Ectodermal cell (in vitro differentiated cells): Measurements from ENCODE around the gene RFFL.
"Not testable (repeated sequence)": the region's sequence is repeated elsewhere in the genome, so short reads cannot be mapped to it uniquely, and the experiment has no call there.

Experiments
- H3K27ac ChIP-seq: 2 replicates; pipeline ENCODE4 v1.7.0; 2013; ENCODE audit warnings: mild to moderate bottlenecking, low read depth, low read length; ENCODE audit not compliant: insufficient read depth, poor library complexity, severe bottlenecking
- H3K27me3 ChIP-seq: 2 replicates; pipeline ENCODE4 v1.7.0; 2013; ENCODE audit warnings: mild to moderate bottlenecking, low read length; ENCODE audit not compliant: insufficient read depth, control insufficient read depth, poor library complexity, severe bottlenecking
- H3K36me3 ChIP-seq: one replicate; pipeline ENCODE4 v1.7.0; 2013; ENCODE audit warnings: low read length; ENCODE audit not compliant: control insufficient read depth, insufficient read depth
- H3K4me1 ChIP-seq: one replicate; pipeline ENCODE4 v1.7.0; 2013; ENCODE audit warnings: low read length; ENCODE audit not compliant: control insufficient read depth, insufficient read depth
- H3K4me3 ChIP-seq: 2 replicates; pipeline ENCODE4 v1.7.0; 2013; ENCODE audit warnings: low read depth, low read length, control low read depth; ENCODE audit not compliant: insufficient read depth
- H3K9me3 ChIP-seq: 2 replicates; pipeline ENCODE4 v1.7.0; 2013; ENCODE audit warnings: mild to moderate bottlenecking, low read length, moderate library complexity; ENCODE audit not compliant: control insufficient read depth
- WGBS, 2 experiments: methylation state at CpG; one replicate each; pipeline ENCODE4 v1.1.7; 2013; ENCODE audit warnings: missing lambda C conversion rate in 2 of 2; 5-methylcytosine and 5-hydroxymethylcytosine counted together

RFFL gene

GRCh38 chr17:35051183-35051578 lies 12.3 kb downstream of the RFFL start:
- no peaks in the 10 kb centered on the region for H3K9me3 ChIP-seq
- H3K4me3 ChIP-seq, result no peak overlapping the region
- WGBS, 2 experiments, result 86 to 88% methylated on average over 2 of the region's 2 CpGs
- peaks cover 4% of the 10 kb centered on the region for H3K4me1 ChIP-seq
- H3K36me3 ChIP-seq, result no peaks in the 10 kb centered on the region
- H3K27me3 ChIP-seq, result no peaks in the 10 kb centered on the region
- no peak overlapping the region for H3K27ac ChIP-seq

GRCh38 chr17:35050170-35050569 lies 13.3 kb downstream of the RFFL start:
- Histone ChIP-seq H3K4me1 (peaks cover 4% of the 10 kb centered on the region), H3K4me3 (no peak overlapping the region), H3K27ac (no peak overlapping the region), H3K27me3 (no peaks in the 10 kb centered on the region), H3K9me3 (no peaks in the 10 kb centered on the region), H3K36me3 (no peaks in the 10 kb centered on the region)
- 91 to 93% methylated on average over 2 of the region's 2 CpGs for WGBS, 2 experiments

GRCh38 chr17:35048685-35049379 lies 14.7 kb downstream of the RFFL start:
- H3K27me3 ChIP-seq, result no peaks in the 10 kb centered on the region
- H3K27ac ChIP-seq, result no peak overlapping the region
- no peak overlapping the region for H3K4me3 ChIP-seq
- no peaks in the 10 kb centered on the region for H3K36me3 ChIP-seq
- peaks cover 4% of the 10 kb centered on the region for H3K4me1 ChIP-seq
- no peaks in the 10 kb centered on the region for H3K9me3 ChIP-seq
- 85 to 93% methylated on average over 3 of the region's 3 CpGs for WGBS, 2 experiments

- Histone ChIP-seq H3K9me3 (no peaks in the 10 kb centered on the region), H3K4me1 (peaks cover 4% of the 10 kb centered on the region), H3K36me3 (no peaks in the 10 kb centered on the region), H3K27ac (no peak overlapping the region), H3K4me3 (no peak overlapping the region), H3K27me3 (no peaks in the 10 kb centered on the region)
- WGBS, 2 experiments, result 79 to 86% methylated on average over 5 of the region's 5 CpGs
These were observed 16.7 kb downstream of the RFFL start for GRCh38 chr17:35046740-35047283.

- Histone ChIP-seq H3K27ac (no peak overlapping the region), H3K36me3 (no peaks in the 10 kb centered on the region), H3K9me3 (no peaks in the 10 kb centered on the region), H3K4me1 (peaks cover 4% of the 10 kb centered on the region), H3K4me3 (no peak overlapping the region), H3K27me3 (no peaks in the 10 kb centered on the region)
- WGBS, 2 experiments, result 93 to 94% methylated on average over 3 to 4 of the region's 4 CpGs
These were observed 17.3 kb downstream of the RFFL start for GRCh38 chr17:35046245-35046644.

- H3K9me3 ChIP-seq, H3K27ac ChIP-seq, H3K36me3 ChIP-seq, H3K27me3 ChIP-seq, H3K4me3 ChIP-seq, H3K4me1 ChIP-seq: not testable (repeated sequence)
- WGBS, 2 experiments, result 92 to 97% methylated on average over 11 to 12 of the region's 13 CpGs
These were observed 18.0 kb downstream of the RFFL start for GRCh38 chr17:35045458-35045979.

- no peak overlapping the region for H3K27ac ChIP-seq
- no peak overlapping the region for H3K4me3 ChIP-seq
- no peaks in the 10 kb centered on the region for H3K9me3 ChIP-seq
- no peaks in the 10 kb centered on the region for H3K36me3 ChIP-seq
- peaks cover 4% of the 10 kb centered on the region for H3K4me1 ChIP-seq
- H3K27me3 ChIP-seq, result no peaks in the 10 kb centered on the region
- 88 to 94% methylated on average over 8 of the region's 8 CpGs for WGBS, 2 experiments
These were observed 19.3 kb downstream of the RFFL start for GRCh38 chr17:35044181-35044580.

- 95 to 96% methylated on average over 7 of the region's 7 CpGs for WGBS, 2 experiments
- Histone ChIP-seq H3K27me3 (no peaks in the 10 kb centered on the region), H3K36me3 (no peaks in the 10 kb centered on the region), H3K4me3 (no peak overlapping the region), H3K4me1 (no peaks in the 10 kb centered on the region), H3K27ac (no peak overlapping the region), H3K9me3 (no peaks in the 10 kb centered on the region)
These were observed 22.1 kb downstream of the RFFL start for GRCh38 chr17:35041390-35041789.

GRCh38 chr17:35038453-35038852 lies 25.1 kb downstream of the RFFL start:
- Histone ChIP-seq H3K9me3 (no peaks in the 10 kb centered on the region), H3K36me3 (no peaks in the 10 kb centered on the region), H3K27ac (no peak overlapping the region), H3K27me3 (no peaks in the 10 kb centered on the region), H3K4me1 (no peaks in the 10 kb centered on the region), H3K4me3 (no peak overlapping the region)
- WGBS, 2 experiments, result 93 to 98% methylated on average over 2 of the region's 3 CpGs

- no peak overlapping the region for H3K27ac ChIP-seq
- no peak overlapping the region for H3K4me3 ChIP-seq
- no peaks in the 10 kb centered on the region for H3K36me3 ChIP-seq
- H3K9me3 ChIP-seq, result no peaks in the 10 kb centered on the region
- WGBS, 2 experiments, result 89 to 97% methylated on average over 1 of the region's 1 CpG
- no peaks in the 10 kb centered on the region for H3K27me3 ChIP-seq
- no peaks in the 10 kb centered on the region for H3K4me1 ChIP-seq
These were observed 32.7 kb downstream of the RFFL start for GRCh38 chr17:35030780-35031179.
